Gastroesophageal sphincter (tissue), 4 donors: ENCODE results near the gene DMD. TPM values are rescaled to one million over a fixed set of nuclear protein-coding genes. Genes with fewer than 3 reads are reported as not detected.

Source experiments
- ATAC-seq: fragments of 150-250 bp; one replicate; pipeline ENCODE4 v1.9.1; 2016; ENCODE audit warnings: mild to moderate bottlenecking, moderate library complexity
- H3K27ac ChIP-seq, 4 donors: fragments of 200-600 bp; sonication (generic) in 3 of 4; 1 replicate in 3 of 4; 2 replicates in 1 of 4; pipeline ENCODE4 v1.5.1; 2016 to 2019
- H3K27me3 ChIP-seq: fragments of 200-600 bp; sonication (generic); one replicate; pipeline ENCODE4 v1.5.1; 2019
- H3K36me3 ChIP-seq, 2 donors: fragments of 200-600 bp; sonication (generic); one replicate each; pipeline ENCODE4 v1.5.1; 2019; ENCODE audit warnings: control low read depth in 1 of 2
- H3K4me1 ChIP-seq, 3 donors: fragments of 200-600 bp; sonication (generic); 1 replicate in 2 of 3; 2 replicates in 1 of 3; pipeline ENCODE4 v1.5.1; 2016 to 2019; ENCODE audit warnings: control low read depth in 2 of 3
- H3K4me3 ChIP-seq, 2 donors: fragments of 200-600 bp; sonication (generic); one replicate each; pipeline ENCODE4 v1.5.1; 2019; ENCODE audit warnings: mild to moderate bottlenecking in 1 of 2, moderate library complexity in 1 of 2
- H3K9me3 ChIP-seq, 3 donors: fragments of 200-600 bp; sonication (generic); one replicate each; pipeline ENCODE4 v1.5.1; 2017 to 2019; ENCODE audit warnings: control low read depth in 2 of 3
- EP300 ChIP-seq: sonication (generic); formaldehyde crosslinking; IDR thresholded peaks from one replicate; pipeline ENCODE4 v1.6.1; 2017; ENCODE audit warnings: antibody characterized with exemption, mild to moderate bottlenecking
- POLR2A ChIP-seq, 2 donors: fragments of 450-650 bp; IDR thresholded peaks; one replicate each; pipeline ENCODE4 v1.6.1; 2017; ENCODE audit warnings: antibody characterized with exemption in 2 of 2, mild to moderate bottlenecking in 2 of 2, moderate library complexity in 1 of 2
- POLR2AphosphoS5 ChIP-seq: sonication (generic); formaldehyde crosslinking; IDR thresholded peaks from one replicate; pipeline ENCODE4 v1.6.1; 2017; ENCODE audit warnings: antibody characterized with exemption
- WGBS, 2 donors: methylation state at CpG; one replicate each; pipeline ENCODE4 v1.1.5; 2018; ENCODE audit warnings: low coverage in 1 of 2; 5-methylcytosine and 5-hydroxymethylcytosine counted together
- total RNA-seq, 4 donors: library from RNA; depleted of rRNA; stranded (reverse); fragments of >200 nt; gene quantifications; one replicate each; pipeline ENCODE4 v1.1.0, GENCODE V29; 2016
- TF ChIP-seq, protein P1 (sequence below), 4 experiments: fragments of 200-600 bp in 2 of 4; fragments of 450-650 bp in 2 of 4; sonication (generic) in 1 of 4; IDR thresholded peaks; one replicate each; pipeline ENCODE4 v1.5.1; 2017 to 2019; ENCODE audit warnings: antibody characterized with exemption in 4 of 4, mild to moderate bottlenecking in 2 of 4, moderate library complexity in 2 of 4

DMD gene
- total RNA-seq, 4 donors from 2014 or later, result 111 to 225 (median 183) TPM

DNA sequence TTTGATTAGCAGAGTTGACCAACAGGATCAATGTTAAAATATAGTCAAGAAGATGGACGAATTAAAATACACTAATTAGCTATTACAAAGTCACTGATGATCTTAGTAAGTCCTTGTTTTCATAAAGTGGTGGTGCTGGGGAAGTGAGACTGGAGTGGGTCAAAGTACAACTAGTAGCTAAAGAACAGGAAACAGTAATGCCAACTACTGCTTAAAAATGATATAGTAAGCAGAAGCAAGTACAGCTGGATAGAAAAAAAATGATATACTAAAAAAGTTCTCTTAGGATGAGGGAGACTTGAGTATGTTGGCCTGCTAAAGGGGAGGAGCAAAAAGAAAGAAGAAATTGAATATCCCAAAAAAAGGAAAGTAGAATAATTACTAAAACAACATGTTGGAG is 1558.7 kb downstream of the DMD start:
- Histone ChIP-seq H3K27ac (no peak overlapping the region), H3K4me1 (no peaks in the 10 kb centered on the region), H3K4me3 (no peak overlapping the region), H3K36me3 (no peaks in the 10 kb centered on the region), H3K9me3 (no peaks in the 10 kb centered on the region), H3K27me3 (no peaks in the 10 kb centered on the region)
- no peak for ATAC-seq
- TF ChIP-seq POLR2AphosphoS5 (no peak), EP300 (no peak), POLR2A (IDR thresholded peaks at IDR 0.05) (no peak)
- TF ChIP-seq, protein P1, sequence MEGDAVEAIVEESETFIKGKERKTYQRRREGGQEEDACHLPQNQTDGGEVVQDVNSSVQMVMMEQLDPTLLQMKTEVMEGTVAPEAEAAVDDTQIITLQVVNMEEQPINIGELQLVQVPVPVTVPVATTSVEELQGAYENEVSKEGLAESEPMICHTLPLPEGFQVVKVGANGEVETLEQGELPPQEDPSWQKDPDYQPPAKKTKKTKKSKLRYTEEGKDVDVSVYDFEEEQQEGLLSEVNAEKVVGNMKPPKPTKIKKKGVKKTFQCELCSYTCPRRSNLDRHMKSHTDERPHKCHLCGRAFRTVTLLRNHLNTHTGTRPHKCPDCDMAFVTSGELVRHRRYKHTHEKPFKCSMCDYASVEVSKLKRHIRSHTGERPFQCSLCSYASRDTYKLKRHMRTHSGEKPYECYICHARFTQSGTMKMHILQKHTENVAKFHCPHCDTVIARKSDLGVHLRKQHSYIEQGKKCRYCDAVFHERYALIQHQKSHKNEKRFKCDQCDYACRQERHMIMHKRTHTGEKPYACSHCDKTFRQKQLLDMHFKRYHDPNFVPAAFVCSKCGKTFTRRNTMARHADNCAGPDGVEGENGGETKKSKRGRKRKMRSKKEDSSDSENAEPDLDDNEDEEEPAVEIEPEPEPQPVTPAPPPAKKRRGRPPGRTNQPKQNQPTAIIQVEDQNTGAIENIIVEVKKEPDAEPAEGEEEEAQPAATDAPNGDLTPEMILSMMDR (IDR thresholded peaks at IDR 0.05), result no peak
- WGBS, 2 donors, result 55 to 88% methylated on average over 1 of the region's 1 CpG

DNA sequence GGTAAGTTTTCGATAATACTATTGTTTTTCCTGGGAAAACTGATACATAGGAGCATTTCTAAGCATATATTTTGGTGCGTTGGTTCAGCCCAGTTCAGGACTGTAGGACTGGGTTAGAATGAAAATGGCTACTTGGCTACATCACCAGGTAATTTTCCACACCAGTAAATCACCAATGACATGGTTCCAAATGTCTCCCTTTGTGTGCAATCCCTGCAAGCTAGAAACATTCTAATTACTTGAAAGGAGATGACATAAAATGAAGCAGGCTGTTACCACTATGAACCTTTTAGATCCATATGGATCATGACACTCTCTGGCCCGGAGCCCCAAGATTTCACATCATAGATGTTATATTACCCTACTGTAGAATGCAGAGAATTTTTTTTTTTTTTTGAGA is 1562.1 kb downstream of the DMD start:
- Histone ChIP-seq H3K4me1 (no peaks in the 10 kb centered on the region), H3K9me3 (no peaks in the 10 kb centered on the region)

DNA sequence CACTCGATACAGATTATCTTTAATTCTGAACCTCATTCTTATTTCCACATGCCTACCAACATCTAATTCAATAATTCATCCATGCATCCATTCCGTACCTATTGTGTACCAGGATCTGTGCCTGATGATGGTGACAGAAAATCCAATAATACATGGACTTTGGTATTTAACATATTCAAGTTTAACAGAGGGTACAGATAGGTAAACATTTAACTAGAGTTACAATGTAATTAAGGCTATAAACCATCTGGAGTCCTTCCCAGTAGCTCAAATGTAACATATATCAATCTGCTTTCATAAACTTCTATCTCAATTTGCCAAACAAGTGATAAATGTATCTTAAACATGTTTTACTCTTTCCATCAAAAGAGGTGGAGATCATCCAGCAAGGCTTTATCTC is 1578.0 kb downstream of the DMD start:
- TF ChIP-seq POLR2AphosphoS5 (no peak), EP300 (no peak), POLR2A (IDR thresholded peaks at IDR 0.05) (no peak)
- TF ChIP-seq, protein P1 (IDR thresholded peaks at IDR 0.05), result no peak
- no peaks in the 10 kb centered on the region for H3K36me3 ChIP-seq
- no peak overlapping the region for H3K27ac ChIP-seq
- ATAC-seq, result no peak
- no peaks in the 10 kb centered on the region for H3K27me3 ChIP-seq
- no peaks in the 10 kb centered on the region for H3K4me1 ChIP-seq
- H3K4me3 ChIP-seq, result no peak overlapping the region
- WGBS, 2 donors, result 71 to 75% methylated on average over 1 to 2 of the region's 2 CpGs
- no peaks in the 10 kb centered on the region for H3K9me3 ChIP-seq

More for the DNA sequence above, 1562.1 kb downstream of the DMD start:
- H3K27ac ChIP-seq, result no peak overlapping the region
- no peak for ATAC-seq
- 75 to 97% methylated on average over 3 of the region's 3 CpGs for WGBS, 2 donors
- no peaks in the 10 kb centered on the region for H3K27me3 ChIP-seq
- TF ChIP-seq EP300 (no peak), POLR2A (IDR thresholded peaks at IDR 0.05) (no peak), POLR2AphosphoS5 (no peak)
- TF ChIP-seq, protein P1 (IDR thresholded peaks at IDR 0.05), result no peak
- H3K4me3 ChIP-seq, result no peak overlapping the region
- no peaks in the 10 kb centered on the region for H3K36me3 ChIP-seq

DNA sequence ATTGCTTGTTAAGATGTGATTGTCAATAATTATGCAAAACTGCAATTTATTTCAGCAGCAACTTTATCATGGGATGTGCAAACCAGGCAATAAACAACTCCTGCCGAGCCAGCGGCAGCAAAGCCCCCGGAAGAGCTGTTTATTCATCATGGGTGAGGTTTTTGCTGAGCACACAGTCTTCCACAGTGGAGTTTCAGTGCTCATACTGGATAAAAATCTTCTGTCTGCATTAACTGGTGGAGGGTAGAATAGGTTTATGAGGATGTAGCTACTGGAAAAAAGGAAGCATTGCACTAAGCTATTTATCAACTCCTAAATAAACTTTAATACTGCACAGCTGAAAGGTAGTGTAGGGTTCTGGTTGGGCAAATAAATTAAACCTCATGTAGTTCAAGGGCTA is 1582.2 kb downstream of the DMD start:
- 44 to 51% methylated on average over 3 of the region's 3 CpGs for WGBS, 2 donors
- no peak for ATAC-seq

DNA sequence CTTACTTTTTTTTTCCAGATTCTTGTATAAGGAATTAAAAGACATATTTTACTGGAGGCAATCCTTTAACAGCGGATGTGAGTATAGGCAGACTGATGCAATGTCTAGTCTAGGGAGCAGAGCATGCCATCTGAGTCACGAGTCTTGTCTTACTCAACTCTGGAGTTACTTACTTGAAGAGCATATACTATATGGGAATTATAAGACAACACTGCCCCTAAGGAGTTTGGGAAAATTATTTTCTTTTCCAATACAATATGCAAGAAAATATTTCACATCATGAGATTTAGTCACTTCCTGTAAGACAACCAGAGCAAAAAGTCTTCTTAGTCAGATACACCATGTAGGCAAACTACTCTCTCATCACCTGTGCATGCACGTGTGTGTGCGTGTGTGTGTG is 1602.2 kb downstream of the DMD start:
- no peak overlapping the region for H3K4me3 ChIP-seq
- 64 to 85% methylated on average over 4 of the region's 4 CpGs for WGBS, 2 donors
- H3K27me3 ChIP-seq, result no peaks in the 10 kb centered on the region
- no peaks in the 10 kb centered on the region for H3K9me3 ChIP-seq
- no peak overlapping the region for H3K27ac ChIP-seq
- no peak for ATAC-seq
- no peaks in the 10 kb centered on the region for H3K36me3 ChIP-seq
- H3K4me1 ChIP-seq, result no peaks in the 10 kb centered on the region
- TF ChIP-seq POLR2A (IDR thresholded peaks at IDR 0.05), result no peak
- TF ChIP-seq EP300, result no peak
- TF ChIP-seq POLR2AphosphoS5, result no peak
- TF ChIP-seq, protein P1 (IDR thresholded peaks at IDR 0.05), result no peak

More for the DNA sequence above, 1582.2 kb downstream of the DMD start:
- Histone ChIP-seq H3K36me3 (no peaks in the 10 kb centered on the region), H3K4me3 (no peak overlapping the region), H3K4me1 (no peaks in the 10 kb centered on the region), H3K9me3 (no peaks in the 10 kb centered on the region), H3K27me3 (no peaks in the 10 kb centered on the region), H3K27ac (no peak overlapping the region)
- no peak for TF ChIP-seq EP300
- TF ChIP-seq, protein P1 (IDR thresholded peaks at IDR 0.05), result no peak
